HepG2 (cell line): Measurements from ENCODE around the gene UBE2B. TPM values are rescaled to one million over a fixed set of nuclear protein-coding genes. Genes with fewer than 3 reads are reported as not detected.

Experiments used
- AGO1 ChIP-seq: fragments of 200-400 bp; formaldehyde crosslinking; IDR thresholded peaks from 2 replicates; pipeline ENCODE4 v1.6.1; 2017; ENCODE audit warnings: mild to moderate bottlenecking, low read depth, low read length, moderate library complexity; ENCODE audit not compliant: poor library complexity, severe bottlenecking
- ESRRA ChIP-seq: sonication (generic); formaldehyde crosslinking; IDR thresholded peaks from 2 replicates; pipeline ENCODE4 v1.5.1; 2020; ENCODE audit warnings: mild to moderate bottlenecking, low read depth, missing genetic modification reagents
- HES4 ChIP-seq: sonication (generic); formaldehyde crosslinking; IDR thresholded peaks from 2 replicates; pipeline ENCODE4 v1.9.0; 2021; ENCODE audit warnings: mild to moderate bottlenecking, missing genetic modification reagents, borderline replicate concordance
- NFATC3 ChIP-seq: sonication (generic); formaldehyde crosslinking; IDR thresholded peaks from 2 replicates; pipeline ENCODE4 v1.5.1; 2020; ENCODE audit warnings: mild to moderate bottlenecking, missing genetic modification reagents
- NFKB2 ChIP-seq: sonication (generic); formaldehyde crosslinking; IDR thresholded peaks from 2 replicates; pipeline ENCODE4 v1.4.0; 2020; ENCODE audit warnings: missing genetic modification reagents, borderline replicate concordance
- NR2C2 ChIP-seq: sonication (generic); formaldehyde crosslinking; IDR thresholded peaks from 2 replicates; pipeline ENCODE4 v1.4.0; 2020; ENCODE audit warnings: missing genetic modification reagents, mild to moderate bottlenecking, moderate library complexity, borderline replicate concordance
- RBM22 ChIP-seq: fragments of 200-400 bp; formaldehyde crosslinking; optimal IDR thresholded peaks from 2 replicates; pipeline ENCODE3; 2017; ENCODE audit warnings: mild to moderate bottlenecking, low read length, moderate library complexity
- RCOR2 ChIP-seq: IDR thresholded peaks from 2 replicates; pipeline ENCODE4 v1.6.1; 2016; ENCODE audit warnings: missing biosample characterization, missing genetic modification reagents
- REXO4 ChIP-seq: sonication (generic); formaldehyde crosslinking; IDR thresholded peaks from 2 replicates; pipeline ENCODE4 v1.8.0; 2022; ENCODE audit warnings: missing genetic modification reagents, mild to moderate bottlenecking, borderline replicate concordance
- THYN1 ChIP-seq: sonication (generic); formaldehyde crosslinking; IDR thresholded peaks from 2 replicates; pipeline ENCODE4 v1.8.1; 2023; ENCODE audit warnings: low read depth, mild to moderate bottlenecking, moderate library complexity, missing genetic modification reagents, borderline replicate concordance
- ZEB1 ChIP-seq: IDR thresholded peaks from 2 replicates; pipeline ENCODE4 v1.6.1; 2012; ENCODE audit warnings: mild to moderate bottlenecking, low read depth, inconsistent platforms; ENCODE audit not compliant: insufficient replicate concordance
- ZNF282 ChIP-seq: fragments of 450-650 bp; IDR thresholded peaks from 2 replicates; pipeline ENCODE4 v1.6.1; 2018; ENCODE audit not compliant: partially characterized antibody
- ZNF562 ChIP-seq: sonication (generic); formaldehyde crosslinking; IDR thresholded peaks from 2 replicates; pipeline ENCODE4 v1.8.0; 2022; ENCODE audit warnings: missing genetic modification reagents, borderline replicate concordance
- ZNF598 ChIP-seq: sonication (generic); formaldehyde crosslinking; IDR thresholded peaks from 2 replicates; pipeline ENCODE4 v1.5.1; 2020; ENCODE audit warnings: mild to moderate bottlenecking, missing genetic modification reagents, borderline replicate concordance
- ZNF605 ChIP-seq: sonication (generic); formaldehyde crosslinking; IDR thresholded peaks from 2 replicates; pipeline ENCODE4 v1.8.0; 2022; ENCODE audit warnings: mild to moderate bottlenecking, missing genetic modification reagents
- ZNF766 ChIP-seq: sonication (generic); formaldehyde crosslinking; IDR thresholded peaks from 2 replicates; pipeline ENCODE4 v1.5.0; 2020; ENCODE audit warnings: missing genetic modification reagents, borderline replicate concordance
- polyA plus RNA-seq, 8 experiments: library from polyadenylated mRNA; depleted of rRNA in 3 of 8; stranded (reverse) in 7 of 8; unstranded in 1 of 8; fragments of >200 nt; fragmentation: Illumina TruSeq in 4 of 8; extraction: Trizol in 4 of 8; gene quantifications; 2 replicates each; pipeline versions ENCODE4 v1.2.1 to v1.2.3, GENCODE V29; 2011 to 2016; ENCODE audit warnings: low read depth in 4 of 8, missing spikeins in 1 of 8, mixed read lengths in 1 of 8; ENCODE audit not compliant: insufficient read depth in 1 of 8
- total RNA-seq, 5 experiments: library from RNA; depleted of rRNA; stranded (reverse); fragments of >200 nt; fragmentation: Illumina TruSeq; extraction: Trizol; gene quantifications; 2 replicates each; pipeline ENCODE4 v1.2.3, GENCODE V29; 2016; ENCODE audit warnings: low read depth in 1 of 5
- TF ChIP-seq, protein P1 (sequence below): sonication (generic); formaldehyde crosslinking; IDR thresholded peaks from 2 replicates; pipeline ENCODE4 v1.8.0; 2022; ENCODE audit warnings: mild to moderate bottlenecking, missing genetic modification reagents; ENCODE audit not compliant: insufficient replicate concordance
- TF ChIP-seq, protein P2 (sequence below): sonication (generic); formaldehyde crosslinking; IDR thresholded peaks from 2 replicates; pipeline ENCODE4 v1.4.0; 2020; ENCODE audit warnings: missing genetic modification reagents
- TF ChIP-seq, protein P3 (sequence below): sonication (generic); formaldehyde crosslinking; conservative IDR thresholded peaks from 2 replicates; pipeline ENCODE4 v1.8.0; 2022; ENCODE audit warnings: mild to moderate bottlenecking, moderate library complexity, missing genetic modification reagents

Gene UBE2B
- total and polyA plus RNA-seq, 2 of the 13 experiments (the other 11 are each of a cell fraction or from before 2014, with no cell fraction given): 25.2 to 56.0 TPM

DNA sequence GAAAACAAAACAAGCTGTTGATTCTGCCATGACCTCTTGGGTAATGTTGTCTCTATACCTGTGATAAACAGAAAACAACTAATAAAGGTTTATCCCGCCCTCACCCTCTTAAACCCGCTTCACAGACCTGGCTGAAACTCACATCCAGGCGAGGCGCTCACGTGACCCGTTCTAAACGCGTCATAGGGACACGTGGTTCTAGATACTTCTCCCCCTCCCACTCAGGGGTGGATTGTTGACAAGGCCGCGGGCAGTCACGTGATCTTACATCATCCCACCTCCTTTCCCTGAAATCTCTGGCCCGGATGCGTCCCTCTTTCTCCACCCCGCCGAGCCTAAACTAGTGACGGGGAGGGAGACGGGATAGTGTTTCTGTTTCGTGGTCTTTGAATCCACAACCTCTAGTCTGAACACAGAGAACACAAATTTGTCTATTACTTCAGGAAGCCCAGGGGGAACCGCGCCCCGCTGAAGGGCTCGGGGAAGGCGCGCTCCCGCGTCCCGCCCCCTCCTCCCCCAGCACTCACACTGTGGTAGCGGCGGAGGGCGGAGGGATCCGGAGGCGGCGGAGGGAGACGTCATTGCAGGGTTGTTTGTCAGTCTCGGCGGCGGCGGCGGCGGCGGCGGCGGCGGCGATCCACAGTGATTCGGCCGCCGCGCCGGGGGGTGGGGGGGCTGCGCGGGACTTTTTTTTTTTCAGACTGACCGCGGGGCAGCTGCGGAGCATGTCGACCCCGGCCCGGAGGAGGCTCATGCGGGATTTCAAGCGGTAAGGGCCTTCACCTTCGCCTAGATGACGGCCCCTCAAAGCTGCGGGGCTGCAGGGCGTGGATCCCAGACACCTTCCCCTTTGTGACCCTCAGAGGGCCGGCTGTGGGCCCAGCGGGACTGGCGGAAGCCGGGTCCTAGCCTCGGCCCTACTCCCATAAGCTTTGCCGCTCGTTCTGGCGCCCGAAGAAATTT lies at the start of gene UBE2B (continued):
- TF ChIP-seq, protein P1, sequence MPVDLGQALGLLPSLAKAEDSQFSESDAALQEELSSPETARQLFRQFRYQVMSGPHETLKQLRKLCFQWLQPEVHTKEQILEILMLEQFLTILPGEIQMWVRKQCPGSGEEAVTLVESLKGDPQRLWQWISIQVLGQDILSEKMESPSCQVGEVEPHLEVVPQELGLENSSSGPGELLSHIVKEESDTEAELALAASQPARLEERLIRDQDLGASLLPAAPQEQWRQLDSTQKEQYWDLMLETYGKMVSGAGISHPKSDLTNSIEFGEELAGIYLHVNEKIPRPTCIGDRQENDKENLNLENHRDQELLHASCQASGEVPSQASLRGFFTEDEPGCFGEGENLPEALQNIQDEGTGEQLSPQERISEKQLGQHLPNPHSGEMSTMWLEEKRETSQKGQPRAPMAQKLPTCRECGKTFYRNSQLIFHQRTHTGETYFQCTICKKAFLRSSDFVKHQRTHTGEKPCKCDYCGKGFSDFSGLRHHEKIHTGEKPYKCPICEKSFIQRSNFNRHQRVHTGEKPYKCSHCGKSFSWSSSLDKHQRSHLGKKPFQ (CRISPR knock-in tag): peak; percentile 33
- TF ChIP-seq AGO1: no peak
- TF ChIP-seq NR2C2 (CRISPR knock-in tag): peak; percentile 75; the same call in 1 of the 2 replicates
- TF ChIP-seq, protein P2, sequence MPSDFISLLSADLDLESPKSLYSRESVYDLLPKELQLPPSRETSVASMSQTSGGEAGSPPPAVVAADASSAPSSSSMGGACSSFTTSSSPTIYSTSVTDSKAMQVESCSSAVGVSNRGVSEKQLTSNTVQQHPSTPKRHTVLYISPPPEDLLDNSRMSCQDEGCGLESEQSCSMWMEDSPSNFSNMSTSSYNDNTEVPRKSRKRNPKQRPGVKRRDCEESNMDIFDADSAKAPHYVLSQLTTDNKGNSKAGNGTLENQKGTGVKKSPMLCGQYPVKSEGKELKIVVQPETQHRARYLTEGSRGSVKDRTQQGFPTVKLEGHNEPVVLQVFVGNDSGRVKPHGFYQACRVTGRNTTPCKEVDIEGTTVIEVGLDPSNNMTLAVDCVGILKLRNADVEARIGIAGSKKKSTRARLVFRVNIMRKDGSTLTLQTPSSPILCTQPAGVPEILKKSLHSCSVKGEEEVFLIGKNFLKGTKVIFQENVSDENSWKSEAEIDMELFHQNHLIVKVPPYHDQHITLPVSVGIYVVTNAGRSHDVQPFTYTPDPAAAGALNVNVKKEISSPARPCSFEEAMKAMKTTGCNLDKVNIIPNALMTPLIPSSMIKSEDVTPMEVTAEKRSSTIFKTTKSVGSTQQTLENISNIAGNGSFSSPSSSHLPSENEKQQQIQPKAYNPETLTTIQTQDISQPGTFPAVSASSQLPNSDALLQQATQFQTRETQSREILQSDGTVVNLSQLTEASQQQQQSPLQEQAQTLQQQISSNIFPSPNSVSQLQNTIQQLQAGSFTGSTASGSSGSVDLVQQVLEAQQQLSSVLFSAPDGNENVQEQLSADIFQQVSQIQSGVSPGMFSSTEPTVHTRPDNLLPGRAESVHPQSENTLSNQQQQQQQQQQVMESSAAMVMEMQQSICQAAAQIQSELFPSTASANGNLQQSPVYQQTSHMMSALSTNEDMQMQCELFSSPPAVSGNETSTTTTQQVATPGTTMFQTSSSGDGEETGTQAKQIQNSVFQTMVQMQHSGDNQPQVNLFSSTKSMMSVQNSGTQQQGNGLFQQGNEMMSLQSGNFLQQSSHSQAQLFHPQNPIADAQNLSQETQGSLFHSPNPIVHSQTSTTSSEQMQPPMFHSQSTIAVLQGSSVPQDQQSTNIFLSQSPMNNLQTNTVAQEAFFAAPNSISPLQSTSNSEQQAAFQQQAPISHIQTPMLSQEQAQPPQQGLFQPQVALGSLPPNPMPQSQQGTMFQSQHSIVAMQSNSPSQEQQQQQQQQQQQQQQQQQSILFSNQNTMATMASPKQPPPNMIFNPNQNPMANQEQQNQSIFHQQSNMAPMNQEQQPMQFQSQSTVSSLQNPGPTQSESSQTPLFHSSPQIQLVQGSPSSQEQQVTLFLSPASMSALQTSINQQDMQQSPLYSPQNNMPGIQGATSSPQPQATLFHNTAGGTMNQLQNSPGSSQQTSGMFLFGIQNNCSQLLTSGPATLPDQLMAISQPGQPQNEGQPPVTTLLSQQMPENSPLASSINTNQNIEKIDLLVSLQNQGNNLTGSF (CRISPR knock-in tag): peak; percentile 71; the same call in 1 of the 2 replicates
- no peak for TF ChIP-seq ZEB1
- no peak for TF ChIP-seq ZNF598
- TF ChIP-seq RBM22: no peak
- TF ChIP-seq NFATC3 (CRISPR knock-in tag): no peak
- no peak for TF ChIP-seq ESRRA (CRISPR knock-in tag)
- TF ChIP-seq THYN1 (CRISPR knock-in tag): no peak
- TF ChIP-seq, protein P3, sequence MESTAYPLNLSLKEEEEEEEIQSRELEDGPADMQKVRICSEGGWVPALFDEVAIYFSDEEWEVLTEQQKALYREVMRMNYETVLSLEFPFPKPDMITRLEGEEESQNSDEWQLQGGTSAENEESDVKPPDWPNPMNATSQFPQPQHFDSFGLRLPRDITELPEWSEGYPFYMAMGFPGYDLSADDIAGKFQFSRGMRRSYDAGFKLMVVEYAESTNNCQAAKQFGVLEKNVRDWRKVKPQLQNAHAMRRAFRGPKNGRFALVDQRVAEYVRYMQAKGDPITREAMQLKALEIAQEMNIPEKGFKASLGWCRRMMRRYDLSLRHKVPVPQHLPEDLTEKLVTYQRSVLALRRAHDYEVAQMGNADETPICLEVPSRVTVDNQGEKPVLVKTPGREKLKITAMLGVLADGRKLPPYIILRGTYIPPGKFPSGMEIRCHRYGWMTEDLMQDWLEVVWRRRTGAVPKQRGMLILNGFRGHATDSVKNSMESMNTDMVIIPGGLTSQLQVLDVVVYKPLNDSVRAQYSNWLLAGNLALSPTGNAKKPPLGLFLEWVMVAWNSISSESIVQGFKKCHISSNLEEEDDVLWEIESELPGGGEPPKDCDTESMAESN (CRISPR knock-in tag): no peak; the same call in 1 of the 2 replicates
- TF ChIP-seq ZNF282: no peak
- TF ChIP-seq HES4: no peak
- no peak for TF ChIP-seq ZNF562
- TF ChIP-seq RCOR2 (CRISPR knock-in tag): peak; percentile 25; the same call in 1 of the 2 replicates
- TF ChIP-seq NFKB2 (CRISPR knock-in tag): peak; percentile 90
- peak; percentile 77; the same call in 1 of the 2 replicates for TF ChIP-seq ZNF766
- TF ChIP-seq ZNF605 (CRISPR knock-in tag): peak; percentile 56; the same call in 1 of the 2 replicates
- TF ChIP-seq REXO4 (CRISPR knock-in tag): no peak
